IMR-90 (cell line): ENCODE measurements around the gene EIF4G3. TPM values are rescaled to one million over a fixed set of nuclear protein-coding genes. Genes with fewer than 3 reads are reported as not detected.
"Not testable (repeated sequence)": the region's sequence is repeated elsewhere in the genome, so short reads cannot be mapped to it uniquely, and the experiment has no call there.

Experiments
- ATAC-seq: fragments of 200-7000 bp; cut with Tn5 transposase; 2 replicates; pipeline ENCODE4 v1.9.1; 2020; ENCODE audit warnings: low read depth, mild to moderate bottlenecking, moderate library complexity
- BruUV-seq: library from RNA; stranded (reverse); fragments of 400-500 nt; replicated peaks from 2 replicates; lab custom pipeline; 2021; lab: Mats Ljungman, UMichigan
- CTCF ChIA-PET: fragments of 300-600 bp; formaldehyde crosslinking; extraction: SDS; loops from one replicate; lab custom pipeline; 2021; ENCODE audit warnings: antibody characterized with exemption; lab: Yijun Ruan, JAX
- POLR2A ChIA-PET: fragments of 300-600 bp; sonication (Branson Sonifier 250); formaldehyde crosslinking; loops from one replicate; lab custom pipeline; 2022; ENCODE audit warnings: antibody characterized with exemption; ENCODE audit not compliant: unreplicated experiment; lab: Charles Lee
- DNase-seq: peaks from one replicate; pipeline ENCODE4 v3.0.0; 2013
- H2AFZ ChIP-seq: replicated peaks from 2 replicates; pipeline ENCODE3; 2013; ENCODE audit warnings: low read length, mild to moderate bottlenecking; ENCODE audit not compliant: poor library complexity
- H2AK5ac ChIP-seq: 2 replicates; pipeline ENCODE4 v1.6.1; 2013; ENCODE audit warnings: low read depth, low read length, inconsistent platforms
- H2AK9ac ChIP-seq: replicated peaks from 2 replicates; pipeline ENCODE3; 2013; ENCODE audit warnings: mild to moderate bottlenecking, low read depth, low read length, moderate library complexity; ENCODE audit not compliant: poor library complexity
- H2BK120ac ChIP-seq: 2 replicates; pipeline ENCODE4 v1.6.1; 2013; ENCODE audit warnings: low read depth, low read length, inconsistent platforms
- H2BK15ac ChIP-seq: 3 replicates; pipeline ENCODE4 v1.6.1; 2013; ENCODE audit warnings: low read depth, low read length, inconsistent platforms
- H2BK20ac ChIP-seq: 2 replicates; pipeline ENCODE4 v1.6.1; 2013; ENCODE audit warnings: low read depth, mild to moderate bottlenecking, inconsistent platforms, low read length, moderate library complexity
- H2BK5ac ChIP-seq: 2 replicates; pipeline ENCODE4 v1.6.1; 2013; ENCODE audit warnings: mild to moderate bottlenecking, low read depth, low read length, inconsistent platforms; ENCODE audit not compliant: poor library complexity, severe bottlenecking
- H3K14ac ChIP-seq: replicated peaks from 2 replicates; pipeline ENCODE4 v1.6.1; 2013; ENCODE audit warnings: low read depth, low read length, inconsistent platforms
- H3K18ac ChIP-seq: 2 replicates; pipeline ENCODE4 v1.6.1; 2013; ENCODE audit warnings: low read depth, low read length, control low read depth
- H3K23ac ChIP-seq: 2 replicates; pipeline ENCODE4 v1.6.1; 2013; ENCODE audit warnings: low read depth, low read length, inconsistent platforms
- H3K27ac ChIP-seq: 2 replicates; pipeline ENCODE4 v1.5.1; 2013; ENCODE audit warnings: mild to moderate bottlenecking, control low read depth, low read length; ENCODE audit not compliant: insufficient read depth
- H3K27me3 ChIP-seq: 2 replicates; pipeline ENCODE4 v1.6.1; 2013; ENCODE audit warnings: low read length; ENCODE audit not compliant: control insufficient read depth, insufficient read depth
- H3K36me3 ChIP-seq: 2 replicates; pipeline ENCODE4 v1.6.1; 2013; ENCODE audit warnings: low read length, mixed read lengths; ENCODE audit not compliant: control insufficient read depth, insufficient read depth
- H3K4ac ChIP-seq: 2 replicates; pipeline ENCODE4 v1.6.1; 2013; ENCODE audit warnings: low read depth, low read length, inconsistent platforms
- H3K4me1 ChIP-seq: 2 replicates; pipeline ENCODE4 v1.6.1; 2013; ENCODE audit warnings: low read length, mixed read lengths; ENCODE audit not compliant: control insufficient read depth, insufficient read depth
- H3K4me2 ChIP-seq: 2 replicates; pipeline ENCODE4 v1.6.1; 2013; ENCODE audit warnings: low read depth, mild to moderate bottlenecking, control low read depth, low read length, moderate library complexity
- H3K4me3 ChIP-seq: 2 replicates; pipeline ENCODE4 v1.5.1; 2013; ENCODE audit warnings: low read depth, mild to moderate bottlenecking, control low read depth, low read length, moderate library complexity; ENCODE audit not compliant: insufficient read depth
- H3K56ac ChIP-seq: 2 replicates; pipeline ENCODE4 v1.6.1; 2013; ENCODE audit warnings: low read length, inconsistent platforms; ENCODE audit not compliant: insufficient read depth; ENCODE audit errors: extremely low read depth
- H3K79me1 ChIP-seq, 2 experiments: 2 replicates each; pipeline ENCODE4 v1.6.1; 2013; ENCODE audit warnings: low read length in 2 of 2, inconsistent platforms in 1 of 2, low read depth in 1 of 2
- H3K9ac ChIP-seq: 2 replicates; pipeline ENCODE4 v1.6.1; 2013; ENCODE audit warnings: low read depth, low read length, control low read depth
- H3K9me1 ChIP-seq: 2 replicates; pipeline ENCODE4 v1.6.1; 2013; ENCODE audit warnings: low read length, inconsistent platforms; ENCODE audit not compliant: insufficient read depth
- H3K9me3 ChIP-seq: 2 replicates; pipeline ENCODE4 v1.6.1; 2013; ENCODE audit warnings: low read length; ENCODE audit not compliant: control insufficient read depth, insufficient read depth
- H4K20me1 ChIP-seq: 2 replicates; pipeline ENCODE4 v1.6.1; 2013; ENCODE audit warnings: low read length, inconsistent platforms; ENCODE audit not compliant: insufficient read depth
- H4K5ac ChIP-seq: 2 replicates; pipeline ENCODE4 v1.6.1; 2013; ENCODE audit warnings: mild to moderate bottlenecking, low read depth, low read length, control low read depth
- H4K8ac ChIP-seq, 2 experiments: 2 replicates each; pipeline ENCODE4 v1.6.1; 2013; ENCODE audit warnings: low read depth in 2 of 2, low read length in 2 of 2, control low read depth in 1 of 2, inconsistent platforms in 1 of 2
- H4K91ac ChIP-seq: 2 replicates; pipeline ENCODE4 v1.6.1; 2013; ENCODE audit warnings: low read depth, low read length, inconsistent platforms; ENCODE audit not compliant: insufficient read depth
- MAFK ChIP-seq: IDR thresholded peaks from 2 replicates; pipeline ENCODE4 v1.6.1; 2012; ENCODE audit warnings: low read depth, low read length, improper control_type of control experiment
- MAZ ChIP-seq: IDR thresholded peaks from 2 replicates; pipeline ENCODE4 v1.6.1; 2012; ENCODE audit warnings: low read depth, mild to moderate bottlenecking, low read length, improper control_type of control experiment, moderate library complexity, borderline replicate concordance
- MXI1 ChIP-seq: IDR thresholded peaks from 2 replicates; pipeline ENCODE4 v1.6.1; 2012; ENCODE audit warnings: low read depth, mild to moderate bottlenecking, low read length, moderate library complexity, borderline replicate concordance
- WGBS, 2 experiments: methylation state at CpG; one replicate each; pipeline versions ENCODE4 v1.1.5 to v1.1.7; 2013; ENCODE audit warnings: missing lambda C conversion rate in 2 of 2; ENCODE audit not compliant: insufficient read length in 1 of 2; ENCODE audit errors: extremely low coverage in 2 of 2; 5-methylcytosine and 5-hydroxymethylcytosine counted together
- dilution Hi-C: fragments of 300-500 bp; cut with HindIII; formaldehyde crosslinking; loops from one replicate; pipeline ENCODE4 v1.14.3; 2018; ENCODE audit warnings: low sequenced_read_pairs; ENCODE audit not compliant: unreplicated experiment
- in situ Hi-C: fragments of 300-500 bp; cut with MboI; formaldehyde crosslinking; loops from 3 replicates; pipeline ENCODE4 v1.14.3; 2019; ENCODE audit warnings: low sequenced_read_pairs, inconsistent platforms, mixed read lengths
- intact Hi-C: fragments of 100-400 bp; cut with micrococcal nuclease; formaldehyde crosslinking; loops from 2 replicates; pipeline ENCODE4 v1.10.0; 2022
- polyA plus RNA-seq, 3 experiments: library from polyadenylated mRNA; depleted of rRNA; stranded (reverse); fragments of >200 nt; gene quantifications; 2 replicates each; pipeline ENCODE4 v1.2.3, GENCODE V29; 2012; ENCODE audit warnings: low replicate concordance in 1 of 3
- total RNA-seq: library from RNA; depleted of rRNA; stranded (reverse); fragments of >200 nt; gene quantifications from 2 replicates; pipeline ENCODE4 v1.2.3, GENCODE V29; 2012

The EIF4G3 gene
- total and polyA plus RNA-seq, 2 of the 4 experiments (the other 2 are of a cell fraction): 25.8 to 49.2 TPM

GRCh38 chr1:21024918-21025317 lies 151.8 kb downstream of the EIF4G3 start:
- H3K9me3 ChIP-seq: no peaks in the 10 kb centered on the region
- WGBS, 2 experiments: 100% methylated on average over 2 of the region's 4 CpGs; no CpG with 5 or more reads in 1 of the 2 experiments
- peak overlapping the region; percentile 7; the same call in 1 of the 2 replicates for H3K14ac ChIP-seq
- no peak overlapping the region for H4K5ac ChIP-seq
- no peak overlapping the region for H4K91ac ChIP-seq
- H3K27me3 ChIP-seq: no peaks in the 10 kb centered on the region
- no peak overlapping the region; the same call in 1 of the 2 replicates for H3K18ac ChIP-seq
- H3K56ac ChIP-seq: no peak overlapping the region
- CTCF ChIA-PET: no interaction called here
- ATAC-seq (no peak), DNase-seq (no peak)
- H2BK5ac ChIP-seq: peak overlapping the region; percentile 14
- BruUV-seq: no TSS peak
- H2BK20ac ChIP-seq: peak overlapping the region; percentile 27; the same call in 1 of the 2 replicates
- no peak overlapping the region; the same call in 1 of the 2 replicates for H2BK120ac ChIP-seq
- H3K27ac ChIP-seq: no peak overlapping the region
- intact Hi-C loops: no loop called here
- POLR2A ChIA-PET: no interaction called here
- H4K20me1 ChIP-seq: peaks cover 14% of the 10 kb centered on the region
- no peak overlapping the region for H2AFZ ChIP-seq
- H3K4ac ChIP-seq: peak overlapping the region; percentile 11; the same call in 1 of the 2 replicates
- H3K4me1 ChIP-seq: peaks cover 9% of the 10 kb centered on the region
- dilution Hi-C loops: no loop called here
- no peaks in the 10 kb centered on the region for H3K36me3 ChIP-seq
- H4K8ac ChIP-seq: peak overlapping the region in 1 of 2 experiments; percentile 15; a peak in 1 of 4 replicates
- no peak for TF ChIP-seq MXI1
- no peak for TF ChIP-seq MAFK
- no peak for TF ChIP-seq MAZ
- no peak overlapping the region for H3K9ac ChIP-seq
- H2AK5ac ChIP-seq: 0 out of 2 replicates have a peak overlapping the region, but pooled peaks have one; percentile 3
- H2BK15ac ChIP-seq: no peak overlapping the region
- no peak overlapping the region for H3K4me3 ChIP-seq
- H3K4me2 ChIP-seq: no peak overlapping the region
- H3K9me1 ChIP-seq: no peaks in the 10 kb centered on the region; the same call in 1 of the 2 replicates
- in situ Hi-C loops: no loop called here
- no peak overlapping the region for H3K23ac ChIP-seq
- peaks cover 21 to 61% of the 10 kb centered on the region in 2 experiments for H3K79me1 ChIP-seq
- no peak overlapping the region for H2AK9ac ChIP-seq

GRCh38 chr1:21024136-21024896 lies 152.4 kb downstream of the EIF4G3 start:
- H2AK9ac ChIP-seq, H3K23ac ChIP-seq, H4K91ac ChIP-seq, intact Hi-C loops, H2AK5ac ChIP-seq, H3K9me1 ChIP-seq, H2BK120ac ChIP-seq, H2BK5ac ChIP-seq, H4K5ac ChIP-seq, H4K8ac ChIP-seq, ATAC-seq, in situ Hi-C loops, dilution Hi-C loops, POLR2A ChIA-PET, H3K18ac ChIP-seq, CTCF ChIA-PET, H3K27me3 ChIP-seq, H3K14ac ChIP-seq, H3K4me3 ChIP-seq, H3K4me1 ChIP-seq, H3K4me2 ChIP-seq, DNase-seq, H3K4ac ChIP-seq, H2AFZ ChIP-seq, H2BK20ac ChIP-seq, H3K9ac ChIP-seq, H3K9me3 ChIP-seq, H3K56ac ChIP-seq, BruUV-seq, H2BK15ac ChIP-seq, H3K36me3 ChIP-seq, H3K27ac ChIP-seq: not testable (repeated sequence)
- Histone ChIP-seq H4K20me1 (peaks cover 15% of the 10 kb centered on the region), H3K79me1 (peaks cover 21 to 61% of the 10 kb centered on the region in 2 experiments)
- WGBS, 2 experiments: no CpG with 5 or more reads among the region's 26 CpGs
